ENCODE measurements around the gene SRGAP2C.
"Not testable (repeated sequence)": the region's sequence is repeated elsewhere in the genome, so short reads cannot be mapped to it uniquely, and the experiment has no call there.

Gene SRGAP2C

DNA sequence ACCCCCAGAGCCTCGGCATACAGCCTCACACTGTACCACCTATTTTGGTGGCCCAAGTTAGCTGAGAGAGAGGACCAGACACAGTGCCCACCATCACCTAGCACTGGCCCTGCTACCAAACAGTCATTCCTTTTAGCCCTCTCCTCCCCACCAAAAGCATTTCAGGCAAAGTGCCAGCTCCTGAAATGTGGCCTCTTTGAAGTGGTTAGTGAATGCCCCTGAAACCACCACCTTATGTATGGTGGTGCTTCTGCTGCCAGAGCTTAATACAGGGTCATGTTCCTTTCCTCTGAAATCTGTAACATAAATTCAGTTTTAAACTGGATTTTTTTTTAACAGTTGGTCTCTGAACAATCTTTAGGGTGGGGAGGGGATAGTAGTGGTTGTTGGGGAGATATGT lies 175.8 kb downstream of the SRGAP2C start:
- H3K4me3 ChIP-seq (ENCODE audit: low read length); DNase-seq (ENCODE audit: low read depth): not testable (repeated sequence)

DNA sequence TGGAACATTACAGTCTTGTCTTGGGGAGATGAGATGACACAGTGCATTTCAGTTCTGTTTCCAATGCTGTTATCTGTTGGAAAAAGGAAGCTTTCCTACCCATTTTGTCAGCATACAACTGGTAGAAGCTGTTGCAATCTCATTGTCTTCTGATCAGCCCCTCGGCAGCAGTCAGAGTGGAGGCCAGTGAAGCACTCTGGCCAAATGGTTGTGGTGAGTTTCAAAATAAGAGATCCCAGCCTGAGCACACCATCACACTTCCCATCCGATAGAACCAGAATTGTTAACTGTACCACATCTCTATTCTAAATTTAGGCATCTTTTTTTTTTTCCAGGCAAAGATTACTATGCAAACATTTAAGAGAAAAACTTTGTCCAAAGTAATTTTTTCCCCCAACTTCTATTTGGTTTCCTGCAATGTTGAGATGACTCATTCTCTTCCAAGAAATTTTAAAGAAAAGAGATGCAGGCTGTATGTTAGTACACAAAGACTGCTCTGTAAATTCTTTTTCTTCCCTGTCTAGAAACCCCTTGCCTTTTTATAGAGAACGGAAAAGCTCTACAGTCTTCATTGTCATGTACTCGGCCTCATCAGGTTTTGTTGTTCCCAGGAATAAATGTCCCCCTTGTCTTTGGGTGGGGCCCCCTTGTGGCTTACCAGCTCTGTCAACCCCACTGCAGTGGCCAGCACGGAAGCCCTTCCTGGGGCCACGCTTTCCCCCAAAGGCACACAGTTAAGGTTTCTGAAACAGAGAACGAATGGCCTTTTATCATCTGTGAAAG lies 176.9 kb downstream of the SRGAP2C start:
- not testable (repeated sequence) for DNase-seq (ENCODE audit: low read depth); H3K4me3 ChIP-seq (ENCODE audit: low read length)

DNA sequence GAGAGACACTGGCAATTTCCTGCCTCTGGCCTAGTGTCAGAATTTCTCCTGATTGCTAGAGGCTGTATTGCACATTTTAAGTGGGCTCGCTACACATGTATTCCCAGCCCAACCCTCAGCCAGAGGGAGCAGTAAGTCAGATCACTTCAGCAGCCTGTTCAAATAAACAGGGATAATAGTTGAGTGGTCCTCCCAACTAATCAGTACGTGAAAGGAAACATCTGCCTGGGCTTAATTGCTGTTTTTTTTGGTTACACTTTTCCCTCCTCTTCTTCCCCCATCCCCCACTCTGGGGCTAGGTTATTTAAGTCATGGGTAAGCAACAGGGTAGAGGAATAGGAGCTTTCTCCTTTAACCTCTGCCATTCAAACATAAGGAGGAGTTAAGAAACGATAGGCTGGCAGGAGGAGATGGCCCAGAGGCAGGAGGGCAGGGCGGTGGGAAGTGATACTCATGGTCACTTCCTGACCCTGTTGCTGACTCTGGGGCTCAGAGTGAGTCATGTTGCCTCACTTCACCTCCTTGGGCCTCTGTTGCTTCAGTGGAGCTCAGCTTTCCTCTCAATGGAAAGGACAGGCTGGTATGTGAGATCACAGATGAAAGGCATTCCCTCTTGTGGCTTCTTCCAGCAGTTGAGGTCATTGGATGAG lies 177.6 kb downstream of the SRGAP2C start:
- H3K4me3 ChIP-seq (ENCODE audit: low read length); DNase-seq (ENCODE audit: low read depth): not testable (repeated sequence)

DNA sequence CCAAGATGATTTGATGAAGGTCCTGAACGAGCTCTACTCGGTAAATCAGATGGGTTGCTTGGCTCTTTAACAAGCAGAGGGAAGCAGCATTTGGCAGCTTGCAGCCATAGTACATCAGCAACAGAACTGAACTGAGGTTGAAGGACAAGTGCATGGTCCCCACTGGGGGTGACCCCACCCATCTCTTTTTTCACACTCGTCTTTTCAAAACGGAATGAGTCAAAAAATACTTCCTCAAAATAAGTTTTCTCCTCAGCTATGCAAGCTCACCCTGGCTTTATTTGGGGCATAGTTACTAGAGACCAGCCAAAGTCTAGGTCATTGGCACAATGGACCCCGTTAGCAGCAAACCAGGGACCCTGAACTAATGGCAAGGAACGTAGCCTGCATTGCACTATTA lies 180.5 kb downstream of the SRGAP2C start:
- H3K4me3 ChIP-seq (ENCODE audit: low read length); DNase-seq (ENCODE audit: low read depth): not testable (repeated sequence)

DNA sequence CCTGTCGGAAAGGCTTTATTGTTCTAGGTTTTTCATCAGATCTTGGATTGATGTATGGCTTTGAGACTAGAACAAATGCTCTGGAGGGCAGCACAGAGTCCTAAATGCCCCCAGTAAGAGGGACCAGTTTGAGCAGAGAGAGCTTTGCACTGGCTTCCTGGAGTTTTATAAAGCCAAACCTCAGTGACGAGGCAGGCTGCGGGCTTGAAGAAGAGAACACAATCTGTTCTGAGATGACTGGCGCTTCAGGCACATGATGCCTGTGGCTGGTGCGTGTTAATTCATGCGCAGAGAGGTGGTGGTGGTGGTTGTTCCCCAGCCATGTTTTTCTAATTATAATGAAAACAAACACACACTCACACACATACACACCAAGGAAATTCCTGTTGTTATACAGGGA lies 180.9 kb downstream of the SRGAP2C start:
- H3K4me3 ChIP-seq (ENCODE audit: low read length); DNase-seq (ENCODE audit: low read depth): not testable (repeated sequence)

DNA sequence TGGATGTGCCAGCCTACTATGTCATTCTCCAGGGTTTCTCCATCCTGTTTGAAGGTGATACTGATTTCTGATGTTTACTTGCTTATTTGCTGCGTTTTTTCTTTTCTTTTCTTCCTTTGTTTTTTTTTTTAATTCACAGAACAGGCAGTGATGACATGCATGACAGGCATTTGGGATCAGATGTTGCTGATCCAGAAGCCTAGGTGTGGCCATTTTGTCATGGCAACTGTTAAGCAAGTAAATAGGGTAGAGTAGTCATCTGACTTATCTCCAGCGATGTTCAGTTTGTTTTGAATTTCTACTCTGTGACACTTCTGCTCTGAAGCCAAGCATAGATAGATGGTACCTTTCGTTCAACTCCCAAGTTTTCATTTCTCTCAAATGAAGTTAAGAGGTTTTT lies 181.4 kb downstream of the SRGAP2C start:
- DNase-seq (ENCODE audit: low read depth); H3K4me3 ChIP-seq (ENCODE audit: low read length): not testable (repeated sequence)

DNA sequence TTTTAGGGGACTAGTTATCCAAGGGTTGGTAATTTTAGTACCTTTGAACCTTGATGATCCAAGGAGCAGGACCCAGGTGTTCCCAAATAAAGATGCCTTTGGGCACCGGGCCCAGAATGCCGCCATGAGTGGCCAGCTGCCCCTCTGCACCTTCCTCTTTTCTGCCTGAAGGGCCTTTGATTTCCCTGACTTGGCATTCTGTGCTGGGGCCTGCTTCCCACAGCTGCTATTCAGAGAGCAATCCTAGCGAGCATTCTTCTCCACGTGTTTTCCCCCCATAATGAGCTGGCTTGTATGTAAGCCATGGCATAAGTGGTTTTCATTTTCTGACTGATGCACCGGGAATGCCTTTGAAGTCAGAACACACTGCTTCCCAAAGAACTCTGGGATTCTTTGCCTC lies 184.1 kb downstream of the SRGAP2C start:
- not testable (repeated sequence) for H3K4me3 ChIP-seq (ENCODE audit: low read length); DNase-seq (ENCODE audit: low read depth)

DNA sequence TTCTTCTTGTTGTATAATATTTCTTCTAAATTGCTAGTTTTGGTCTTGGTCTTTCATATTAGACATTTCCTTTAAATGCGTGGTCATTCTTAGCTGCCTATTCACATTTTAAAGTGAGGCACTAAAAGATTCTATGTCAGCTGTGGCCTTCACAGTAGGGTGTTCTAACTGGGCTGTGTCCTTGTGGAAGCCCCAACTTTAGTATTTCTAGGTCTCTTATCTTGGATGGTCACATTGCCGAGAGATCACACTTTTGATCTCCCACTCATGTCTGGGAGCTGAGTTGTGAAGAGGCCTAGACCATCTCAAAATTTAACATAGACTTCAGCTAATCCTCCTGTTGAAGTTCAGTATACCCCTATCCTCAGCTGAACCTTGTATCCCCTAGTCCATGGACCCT lies 185.2 kb downstream of the SRGAP2C start:
- H3K4me3 ChIP-seq (ENCODE audit: low read length); DNase-seq (ENCODE audit: low read depth): not testable (repeated sequence)

DNA sequence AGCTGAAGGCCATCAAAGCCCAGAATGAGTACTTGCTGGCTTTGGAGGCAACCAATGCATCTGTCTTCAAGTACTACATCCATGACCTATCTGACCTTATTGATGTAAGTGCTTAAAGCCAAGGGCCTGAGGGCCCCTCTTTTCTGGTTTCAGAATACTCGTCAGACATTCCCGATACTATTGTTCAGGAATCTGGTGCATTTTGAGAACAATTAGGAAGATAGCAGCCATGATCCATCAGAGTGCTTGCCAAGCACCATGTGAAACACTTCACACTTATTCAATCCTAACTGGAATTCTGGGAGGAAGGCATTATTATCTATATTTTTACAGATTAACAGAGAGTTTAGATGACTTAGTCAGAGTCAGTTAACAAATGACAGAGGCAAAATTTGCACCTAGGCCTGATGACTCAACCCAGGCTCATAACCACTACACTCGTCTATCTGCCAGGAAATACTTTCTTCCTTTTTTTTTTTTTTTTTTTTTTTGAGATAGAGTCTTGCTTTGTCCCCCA lies 190.1 kb downstream of the SRGAP2C start:
- H3K4me3 ChIP-seq (ENCODE audit: low read length); DNase-seq (ENCODE audit: low read depth): not testable (repeated sequence)

DNA sequence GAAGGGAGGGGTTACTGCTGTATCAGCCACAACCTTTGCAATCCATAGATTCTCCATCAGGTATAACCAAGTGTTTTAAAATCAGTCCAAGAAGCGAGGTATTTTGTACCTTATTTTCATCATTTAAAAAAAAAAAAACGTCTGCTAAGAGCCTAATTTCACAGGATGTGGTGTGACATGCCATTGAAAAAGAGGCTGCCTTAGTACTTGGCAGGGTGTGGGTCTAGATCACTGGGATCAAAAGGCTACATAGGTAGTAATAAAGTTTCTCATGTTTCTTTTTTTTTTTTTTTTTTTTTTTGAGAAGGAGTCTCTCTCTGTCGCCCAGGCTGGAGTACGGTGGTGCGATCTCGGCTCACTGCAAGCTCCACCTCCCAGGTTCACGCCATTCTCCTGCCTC lies 192.2 kb downstream of the SRGAP2C start:
- not testable (repeated sequence) for H3K4me3 ChIP-seq (ENCODE audit: low read length); DNase-seq (ENCODE audit: low read depth)

DNA sequence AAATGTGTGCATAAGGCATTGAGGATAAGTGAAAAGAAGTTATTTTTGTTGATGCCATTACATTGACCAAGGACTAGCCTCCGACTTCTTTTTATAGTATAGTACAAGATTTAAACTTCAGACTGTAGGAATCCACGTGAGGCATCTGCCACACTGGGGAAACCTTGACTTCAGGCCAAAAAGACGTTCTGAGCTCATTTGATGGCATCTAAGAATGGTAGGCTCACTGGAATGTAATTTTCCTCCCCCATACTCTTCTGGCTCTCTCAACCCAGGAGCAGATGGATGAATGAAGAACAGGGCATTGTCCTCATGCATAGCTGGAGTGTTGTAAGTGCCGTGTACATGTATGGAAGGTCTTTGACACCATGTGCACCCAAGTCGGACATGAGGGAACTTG lies 194.0 kb downstream of the SRGAP2C start:
- not testable (repeated sequence) for H3K4me3 ChIP-seq (ENCODE audit: low read length); DNase-seq (ENCODE audit: low read depth)

DNA sequence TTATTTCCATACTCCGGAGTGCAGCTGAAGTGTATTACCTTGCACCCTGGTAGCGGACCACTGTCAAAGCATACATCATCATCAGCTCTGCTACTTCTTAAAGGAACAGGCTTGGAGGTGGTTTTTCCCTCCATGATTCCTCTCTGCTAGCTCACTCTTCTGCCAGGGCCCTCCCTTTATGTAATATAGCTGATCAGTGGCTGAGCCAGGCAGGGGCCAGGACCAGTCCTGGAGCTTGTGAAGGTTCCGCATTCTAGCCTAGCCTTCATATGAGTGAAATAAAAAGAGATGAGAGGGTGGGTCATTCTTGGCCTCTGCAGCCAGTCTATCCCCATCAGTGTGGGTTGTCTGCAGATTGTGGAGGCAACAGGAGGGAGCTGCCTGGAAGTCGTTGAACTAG lies 200.0 kb downstream of the SRGAP2C start:
- H3K4me3 ChIP-seq (ENCODE audit: low read length); DNase-seq (ENCODE audit: low read depth): not testable (repeated sequence)

DNA sequence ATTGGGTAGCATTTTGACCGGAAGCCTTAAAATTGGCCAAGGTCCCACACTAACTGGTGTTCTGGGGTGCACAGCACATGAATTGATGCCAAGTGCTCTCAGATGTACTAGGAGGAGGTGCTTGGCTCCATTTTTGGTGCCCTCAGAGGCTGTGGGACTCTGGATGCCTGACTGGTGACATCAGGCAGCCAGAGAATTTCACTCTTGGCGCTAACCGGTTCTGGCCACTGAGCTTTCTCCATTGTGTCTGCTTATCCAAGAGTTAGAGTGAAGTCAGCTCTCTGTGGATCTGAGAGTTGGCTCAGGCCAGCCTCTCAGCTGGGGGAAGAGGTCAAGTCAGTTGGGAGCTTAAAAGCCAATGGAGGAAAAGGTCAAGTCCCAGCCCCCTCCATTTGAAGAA lies 200.4 kb downstream of the SRGAP2C start:
- not testable (repeated sequence) for DNase-seq (ENCODE audit: low read depth); H3K4me3 ChIP-seq (ENCODE audit: low read length)

DNA sequence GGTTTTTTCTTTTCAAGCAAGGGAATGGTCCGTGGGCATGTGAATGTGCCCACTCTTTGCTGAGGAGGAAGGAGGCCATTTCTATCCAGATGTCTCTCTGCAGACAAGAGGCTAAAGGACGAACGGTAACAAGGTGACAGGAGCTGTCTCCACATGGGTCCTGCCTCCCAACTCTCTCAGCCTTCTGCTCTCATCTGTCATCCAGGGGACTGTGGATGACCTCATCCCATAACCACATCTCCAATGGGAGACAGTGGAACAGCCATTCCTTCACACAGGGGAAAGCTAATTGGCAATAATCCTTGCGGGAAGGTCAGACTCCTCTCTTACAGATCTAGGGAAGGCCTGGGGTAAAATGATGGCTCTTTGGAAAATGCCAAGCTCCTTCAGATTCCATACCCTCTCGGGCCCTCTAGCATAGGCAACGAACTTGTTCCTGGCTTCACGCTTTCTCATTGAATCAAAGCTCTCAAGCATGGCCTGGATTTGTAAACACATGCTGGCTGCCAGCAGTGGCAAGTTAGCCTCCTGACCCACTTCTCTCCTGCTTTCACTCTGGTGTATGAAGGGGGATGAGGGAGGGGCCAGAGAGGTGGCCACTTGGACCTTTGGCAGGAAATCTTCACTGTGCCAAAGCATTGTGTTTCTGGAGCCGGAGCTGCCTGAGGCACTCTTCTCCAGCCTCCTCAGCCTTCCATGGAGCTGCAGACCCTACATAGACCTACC lies 201.0 kb downstream of the SRGAP2C start:
- not testable (repeated sequence) for DNase-seq (ENCODE audit: low read depth); H3K4me3 ChIP-seq (ENCODE audit: low read length)

DNA sequence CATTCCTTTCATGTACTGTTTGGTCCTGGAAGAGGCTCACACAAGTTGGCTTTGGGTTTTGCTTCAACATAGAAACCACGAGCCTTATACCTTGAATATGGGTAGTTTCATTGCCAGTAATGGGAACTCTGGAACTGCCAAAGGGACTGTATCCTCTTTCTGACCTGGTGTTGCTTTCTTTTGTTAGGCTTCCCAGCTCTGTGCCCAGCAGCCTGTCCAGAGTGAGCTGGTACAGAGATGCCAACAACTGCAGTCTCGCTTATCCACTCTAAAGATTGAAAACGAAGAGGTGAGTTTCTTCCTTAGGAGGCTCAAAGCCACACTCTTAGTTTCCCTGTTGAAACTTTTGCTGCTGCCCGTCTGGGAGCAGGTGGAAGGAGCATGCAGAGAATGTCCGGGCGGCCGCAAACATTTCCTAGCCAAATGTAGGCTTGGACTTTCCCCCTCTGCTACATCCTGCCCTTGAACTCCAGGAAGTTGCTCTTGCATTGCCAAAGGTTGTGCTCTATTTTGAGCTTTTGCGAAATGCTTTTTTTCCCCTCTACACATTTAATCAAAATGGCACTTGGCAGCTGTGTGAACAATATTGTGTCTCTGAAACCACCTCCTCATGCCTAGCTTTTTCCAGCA lies 201.7 kb downstream of the SRGAP2C start:
- DNase-seq (ENCODE audit: low read depth); H3K4me3 ChIP-seq (ENCODE audit: low read length): not testable (repeated sequence)

DNA sequence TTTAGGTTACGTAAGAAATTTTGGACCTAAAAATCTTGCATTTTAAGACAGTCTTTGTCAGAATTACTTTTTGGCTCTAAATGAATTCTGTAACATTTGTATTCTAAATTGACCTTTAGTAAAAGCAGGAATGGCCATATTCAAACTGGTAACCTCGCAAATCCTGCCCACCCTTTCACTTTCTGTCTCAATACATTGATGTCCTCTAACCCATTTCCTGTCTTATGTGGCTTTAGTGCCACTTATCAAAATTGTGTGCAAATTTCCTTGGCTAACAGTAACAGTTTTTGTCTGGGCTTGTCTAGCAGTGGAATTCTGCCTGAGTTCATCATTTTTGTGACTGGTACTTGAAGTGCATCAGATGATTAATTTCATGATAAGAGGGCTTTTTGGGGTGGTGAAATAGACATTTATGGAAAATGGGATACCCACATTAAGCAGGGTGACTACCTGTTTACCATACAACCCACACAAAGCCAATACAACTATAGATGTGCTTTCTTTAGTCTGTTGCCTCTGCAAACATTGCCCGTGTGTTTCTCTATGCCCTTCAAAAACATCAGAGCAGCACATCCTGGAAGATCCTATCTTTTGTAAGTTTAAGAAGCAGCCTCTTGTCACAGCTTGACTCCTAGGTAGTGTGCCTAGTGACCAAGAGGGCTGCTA lies 205.3 kb downstream of the SRGAP2C start:
- DNase-seq (ENCODE audit: low read depth); H3K4me3 ChIP-seq (ENCODE audit: low read length): not testable (repeated sequence)

DNA sequence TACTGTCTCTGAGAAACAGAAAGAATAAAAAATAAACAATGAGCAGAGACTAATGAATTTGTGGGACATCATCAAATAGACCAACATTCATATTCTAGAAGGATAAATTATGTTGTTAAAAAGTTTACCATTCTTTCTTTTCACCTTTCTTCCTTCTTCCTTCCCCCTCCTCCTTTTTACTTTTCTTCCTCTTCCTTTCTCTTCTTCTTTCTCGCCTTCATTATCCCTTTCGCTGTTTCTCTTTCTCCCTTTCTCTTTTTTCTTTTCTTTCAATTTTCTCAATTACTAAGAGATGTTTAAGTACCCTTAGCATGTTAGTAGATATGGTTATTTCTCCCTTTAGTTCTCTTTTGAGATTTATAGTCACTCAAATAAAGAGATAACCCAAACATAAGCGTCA lies 207.4 kb downstream of the SRGAP2C start:
- not testable (repeated sequence) for H3K4me3 ChIP-seq (ENCODE audit: low read length); DNase-seq (ENCODE audit: low read depth)

DNA sequence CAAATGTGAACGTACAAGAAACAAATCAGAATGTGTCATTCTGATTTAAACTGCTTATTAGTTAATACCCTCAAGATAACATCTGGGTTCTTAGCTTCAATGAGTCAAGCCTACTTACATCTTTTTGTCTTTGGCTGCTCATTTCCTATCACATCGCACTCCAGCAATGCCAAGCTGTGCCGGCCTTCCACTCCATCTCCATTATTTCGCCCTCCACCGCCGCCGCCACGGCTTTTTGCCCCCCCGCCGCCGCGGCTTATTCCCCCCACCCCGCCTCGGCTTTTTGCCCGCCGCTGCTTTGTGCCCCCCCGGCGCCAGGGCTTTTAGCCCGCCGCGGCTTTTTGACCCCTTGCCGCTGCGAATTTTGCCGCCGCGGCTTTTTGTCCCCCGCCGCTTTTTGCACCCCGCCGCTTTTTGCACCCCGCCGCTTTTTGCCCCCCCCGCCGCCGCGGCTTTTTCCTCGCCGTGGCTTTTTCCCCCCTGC lies 211.0 kb downstream of the SRGAP2C start:
- DNase-seq (ENCODE audit: low read depth) = not testable (repeated sequence)

More for the DNA sequence above, 211.0 kb downstream of the SRGAP2C start:
- H3K4me3 ChIP-seq (ENCODE audit: low read length) = peak overlapping the region; percentile 32

Measured in retinal pigment epithelial cell (primary cell).